HG02571 (cell line): Measurements from ENCODE around the gene SLC25A34.

Experiments used
- ATAC-seq: cut with Tn5 transposase; IDR thresholded peaks from one replicate; pipeline ENCODE4 v1.9.1; 2021; ENCODE audit warnings: mild to moderate bottlenecking, moderate library complexity; ENCODE audit not compliant: unreplicated experiment

Gene SLC25A34

GRCh38 chr1:15712168-15712567 lies 23.9 kb upstream of the SLC25A34 start:
- no peak for ATAC-seq

GRCh38 chr1:15714406-15715136 lies 21.5 kb upstream of the SLC25A34 start:
- no peak for ATAC-seq

GRCh38 chr1:15717418-15718125 lies 18.5 kb upstream of the SLC25A34 start:
- no peak for ATAC-seq

- no peak for ATAC-seq
These were observed 17.9 kb upstream of the SLC25A34 start for GRCh38 chr1:15718199-15718601.

- no peak for ATAC-seq
These were observed 16.5 kb upstream of the SLC25A34 start for GRCh38 chr1:15719381-15720120.

- ATAC-seq = no peak
These were observed 15.2 kb upstream of the SLC25A34 start for GRCh38 chr1:15720861-15721260.

GRCh38 chr1:15722411-15722810 lies 13.6 kb upstream of the SLC25A34 start:
- no peak for ATAC-seq

- no peak for ATAC-seq
These were observed 13.1 kb upstream of the SLC25A34 start for GRCh38 chr1:15722836-15723532.

- no peak for ATAC-seq
These were observed 12.3 kb upstream of the SLC25A34 start for GRCh38 chr1:15723631-15724246.

GRCh38 chr1:15724949-15725880 lies 10.8 kb upstream of the SLC25A34 start:
- no peak for ATAC-seq

GRCh38 chr1:15726508-15726907 lies 9.6 kb upstream of the SLC25A34 start:
- no peak for ATAC-seq

GRCh38 chr1:15727021-15727420 lies 9.0 kb upstream of the SLC25A34 start:
- no peak for ATAC-seq

GRCh38 chr1:15727424-15727823 lies 8.6 kb upstream of the SLC25A34 start:
- ATAC-seq = no peak

GRCh38 chr1:15727866-15728534 lies 8.1 kb upstream of the SLC25A34 start:
- ATAC-seq = no peak

- ATAC-seq = no peak
These were observed 7.0 kb upstream of the SLC25A34 start for GRCh38 chr1:15728937-15729657.

GRCh38 chr1:15730423-15730822 lies 5.6 kb upstream of the SLC25A34 start:
- ATAC-seq = no peak

- ATAC-seq = no peak
These were observed 5.1 kb upstream of the SLC25A34 start for GRCh38 chr1:15730936-15731335.
